GM19455 (cell line): Measurements from ENCODE around the gene RAB41.
A peak's percentile ranks its signal among the peaks of the same experiment; 100 is the strongest.
"Not testable (repeated sequence)": the region's sequence is repeated elsewhere in the genome, so short reads cannot be mapped to it uniquely, and the experiment has no call there.

Source experiments
- ATAC-seq: cut with Tn5 transposase; IDR thresholded peaks from one replicate; pipeline ENCODE4 v1.9.1; 2021; ENCODE audit not compliant: unreplicated experiment

Gene RAB41

DNA sequence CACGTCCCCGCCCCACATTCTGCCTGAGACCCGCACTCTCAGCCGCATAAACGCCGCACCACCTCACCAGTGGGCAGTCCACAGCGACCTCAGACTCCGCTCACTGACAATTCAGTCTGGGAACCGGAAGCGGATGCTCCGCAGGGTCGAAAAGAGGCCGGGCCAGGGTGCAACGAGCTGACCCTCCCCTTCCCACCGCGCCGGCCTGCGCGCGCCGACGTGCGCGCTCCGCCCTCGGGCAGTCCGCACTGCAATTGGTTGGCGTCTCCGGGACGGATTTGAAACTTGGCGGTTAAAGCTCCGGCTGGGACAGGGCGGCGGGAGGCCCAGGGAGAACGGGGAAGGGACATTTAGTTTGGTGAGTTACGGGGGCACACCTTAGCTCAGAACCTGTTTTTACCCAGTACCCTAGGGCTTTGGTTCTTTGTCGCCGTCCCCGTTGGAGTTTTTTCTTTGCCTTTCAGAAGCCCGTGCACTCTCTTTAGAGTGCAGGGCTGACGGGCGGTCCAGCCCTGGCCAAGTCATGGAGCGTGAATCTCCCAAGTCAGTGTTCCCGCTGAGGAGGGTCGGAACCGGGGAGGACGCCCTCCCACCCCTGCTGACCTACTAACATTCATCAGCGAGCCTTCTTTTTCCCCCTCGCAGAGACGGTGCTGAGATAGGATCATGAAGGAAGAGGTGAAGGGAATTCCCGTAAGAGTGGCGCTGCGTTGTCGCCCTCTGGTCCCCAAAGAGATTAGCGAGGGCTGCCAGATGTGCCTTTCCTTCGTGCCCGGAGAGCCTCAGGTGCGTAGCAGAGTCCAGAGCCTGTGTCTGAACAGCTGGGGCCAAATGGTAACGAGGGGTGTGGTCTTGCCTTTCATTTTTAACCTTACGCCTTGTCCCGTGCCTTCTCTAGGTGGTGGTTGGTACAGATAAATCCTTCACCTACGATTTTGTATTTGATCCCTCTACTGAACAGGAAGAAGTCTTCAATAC lies 8.1 kb downstream of the RAB41 start, which contains the start of the genes KIF4A and PDZD11:
Gene KIF4A, plus strand, starts transcription at position 312 of the 978 bp plus-strand sequence. Its CDS starts 355 bp downstream, at position 667.
Gene PDZD11, minus strand, starts transcription at position 135 of the 978 bp plus-strand sequence. CDS start 586 bp downstream, outside the sequence.
- peak; percentile 96 for ATAC-seq

DNA sequence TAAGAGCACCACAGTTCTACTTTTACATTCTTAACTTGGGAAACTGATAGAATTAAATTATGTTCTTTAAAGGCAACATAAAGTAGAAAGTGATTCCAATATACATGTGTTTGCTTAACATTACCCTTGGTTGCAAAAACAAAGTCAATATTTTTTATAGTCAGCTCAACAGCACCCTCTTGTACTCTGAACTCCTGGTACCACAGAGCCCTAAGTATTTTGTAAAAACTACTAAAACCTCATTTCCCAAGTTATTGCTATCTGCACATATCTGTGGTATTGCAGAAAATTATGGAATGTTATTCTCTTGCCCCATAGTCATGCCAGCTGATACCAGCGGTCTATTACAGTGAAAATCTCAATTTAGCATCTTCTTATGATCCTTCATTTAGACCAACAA lies 10.8 kb downstream of the RAB41 start:
- ATAC-seq, result no peak

DNA sequence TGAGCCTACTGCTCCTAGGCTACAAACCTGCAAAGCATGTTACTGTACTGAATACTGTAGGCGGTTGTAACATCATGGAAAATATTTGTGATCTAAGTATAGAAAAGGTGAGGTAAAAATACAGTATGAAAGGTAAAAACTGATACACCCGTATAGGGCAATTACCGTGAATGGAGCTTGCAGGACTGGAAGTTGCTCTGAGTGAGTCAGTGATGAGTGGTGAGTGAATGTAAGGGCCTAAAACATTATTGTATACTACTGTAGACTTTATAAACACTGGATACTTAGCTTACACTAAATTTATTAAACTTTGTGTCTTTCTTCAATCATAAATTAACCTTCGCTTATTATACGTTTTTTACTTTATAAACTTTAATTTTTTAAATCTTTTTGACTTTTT lies 11.6 kb downstream of the RAB41 start:
- ATAC-seq, result no peak

- no peak for ATAC-seq
Measured at GRCh38 chrX:70301716-70302115, 19.7 kb downstream of the RAB41 start.

GRCh38 chrX:70313503-70313902 lies 31.5 kb downstream of the RAB41 start:
- ATAC-seq, result no peak

DNA sequence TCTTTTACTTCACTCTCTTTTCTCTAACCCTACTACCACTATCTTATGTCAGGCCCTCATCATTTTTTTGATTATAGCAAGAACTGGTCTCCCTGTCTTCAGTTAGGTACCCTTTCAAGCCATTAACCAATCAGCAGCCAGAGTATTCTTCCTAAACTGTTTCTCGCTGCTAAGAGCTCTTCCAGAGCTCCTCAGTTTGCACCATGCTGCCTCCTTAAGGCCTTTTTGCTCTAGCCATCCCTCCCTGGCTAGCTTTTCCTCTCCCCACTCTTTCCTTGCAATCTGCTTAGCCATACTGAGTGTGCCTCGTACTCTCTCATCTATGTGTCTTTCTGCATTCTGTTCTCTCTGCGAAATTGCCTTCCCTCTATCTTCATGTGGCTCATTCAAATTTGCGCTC lies 40.8 kb downstream of the RAB41 start:
- ATAC-seq, result no peak

- not testable (repeated sequence) for ATAC-seq
Measured at GRCh38 chrX:70323628-70324027, 41.7 kb downstream of the RAB41 start.

DNA sequence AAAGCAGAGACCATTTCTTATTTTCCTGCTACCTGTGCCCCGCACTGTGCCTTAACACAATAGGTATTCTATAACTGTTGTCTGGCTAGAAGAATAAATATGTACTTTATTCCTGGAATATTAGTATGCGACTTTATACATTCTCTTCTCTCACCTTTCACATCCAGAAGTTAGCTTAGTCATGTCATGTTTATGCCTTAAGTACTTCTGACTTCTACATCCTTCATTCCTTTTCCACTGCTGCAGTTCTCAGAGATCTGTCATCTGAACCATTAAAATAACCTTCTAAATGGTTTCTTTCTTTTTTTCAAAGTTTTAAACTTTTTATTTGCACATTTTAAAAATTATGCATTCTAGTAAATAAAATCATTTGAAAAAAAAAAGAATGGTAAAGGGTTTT lies 42.4 kb downstream of the RAB41 start:
- ATAC-seq, result no peak

- no peak for ATAC-seq
Measured at GRCh38 chrX:70331161-70331560, 49.2 kb downstream of the RAB41 start.

DNA sequence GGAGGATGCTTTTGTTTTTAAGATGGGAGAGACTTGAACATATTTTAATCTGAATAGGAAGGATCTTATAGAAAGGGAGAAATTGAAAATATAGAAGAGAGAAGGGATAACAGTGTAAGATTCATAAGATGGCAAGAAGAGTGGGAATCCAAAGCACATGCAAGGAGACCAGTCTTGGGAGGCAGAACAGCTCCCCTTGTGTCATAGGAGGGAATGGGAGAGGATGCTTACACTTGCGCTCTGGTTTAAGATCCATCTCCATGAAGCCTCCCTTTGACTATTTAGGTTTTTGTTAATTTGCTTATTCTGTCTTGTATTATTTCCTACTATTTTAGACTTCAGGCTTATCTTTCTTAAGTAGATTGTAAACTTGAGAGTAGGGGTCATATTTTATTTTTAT lies 50.6 kb downstream of the RAB41 start:
- ATAC-seq, result no peak
